ENCODE measurements around the gene CD55.

Gene CD55

GRCh38 chr1:207302618-207303393 lies 18.7 kb upstream of the CD55 start:
- ChIA-PET CTCF (no interaction called here), POLR2A (no interaction called here)
- no peak overlapping the region for H3K4me3 ChIP-seq (ENCODE audit: low read depth, low read length)
- DNase-seq (ENCODE audit: low read depth, low spot score), result no peak
- no peak for TF ChIP-seq CTCF (IDR thresholded peaks at IDR 0.05; ENCODE audit: insufficient read depth, low read length, missing control alignments)

GRCh38 chr1:207304710-207305488 lies 16.6 kb upstream of the CD55 start:
- TF ChIP-seq CTCF (IDR thresholded peaks at IDR 0.05; ENCODE audit: insufficient read depth, low read length, missing control alignments), result no peak
- H3K4me3 ChIP-seq (ENCODE audit: low read depth, low read length), result no peak overlapping the region
- DNase-seq (ENCODE audit: low read depth, low spot score), result no peak
- POLR2A ChIA-PET, result no interaction called here
- CTCF ChIA-PET, result interaction anchor here (0.9 kb wide), 1 partner anchor 100 kb away, joined by 3 read pairs; no protein-coding TSS in a partner anchor

GRCh38 chr1:207305489-207305873 lies 16.0 kb upstream of the CD55 start:
- ChIA-PET POLR2A (no interaction called here), CTCF (no interaction called here)
- no peak for DNase-seq (ENCODE audit: low read depth, low spot score)
- TF ChIP-seq CTCF (IDR thresholded peaks at IDR 0.05; ENCODE audit: insufficient read depth, low read length, missing control alignments), result no peak
- no peak overlapping the region for H3K4me3 ChIP-seq (ENCODE audit: low read depth, low read length)

- ChIA-PET POLR2A (no interaction called here), CTCF (interaction anchor here (1.0 kb wide), 1 partner anchor 259 kb away, joined by 4 read pairs; no protein-coding TSS in a partner anchor)
- TF ChIP-seq CTCF (IDR thresholded peaks at IDR 0.05; ENCODE audit: insufficient read depth, low read length, missing control alignments), result no peak
- no peak overlapping the region for H3K4me3 ChIP-seq (ENCODE audit: low read depth, low read length)
- no peak for DNase-seq (ENCODE audit: low read depth, low spot score)
Measured at GRCh38 chr1:207306023-207306422, 15.5 kb upstream of the CD55 start.

GRCh38 chr1:207306603-207307002 lies 14.9 kb upstream of the CD55 start:
- H3K4me3 ChIP-seq (ENCODE audit: low read depth, low read length), result no peak overlapping the region
- no peak for TF ChIP-seq CTCF (IDR thresholded peaks at IDR 0.05; ENCODE audit: insufficient read depth, low read length, missing control alignments)
- CTCF ChIA-PET, result interaction anchor here (1.0 kb wide), 1 partner anchor 259 kb away, joined by 4 read pairs; no protein-coding TSS in a partner anchor
- no peak for DNase-seq (ENCODE audit: low read depth, low spot score)
- POLR2A ChIA-PET, result no interaction called here

All from AG04449 (cell line).